Suprapubic skin (tissue), 4 donors: ENCODE results near the gene CISH. TPM values are rescaled to one million over a fixed set of nuclear protein-coding genes. Genes with fewer than 3 reads are reported as not detected.

ENCODE experiments used
- DNase-seq, 2 donors: peaks; one replicate each; pipeline ENCODE4 v3.0.0-alpha.2; 2019; ENCODE audit warnings: low spot score in 2 of 2
- H3K27ac ChIP-seq: fragments of 200-600 bp; sonication (generic); one replicate; pipeline ENCODE4 v1.5.1; 2019
- H3K27me3 ChIP-seq: fragments of 200-600 bp; sonication (generic); one replicate; pipeline ENCODE4 v1.5.1; 2019
- H3K36me3 ChIP-seq: fragments of 200-600 bp; sonication (generic); one replicate; pipeline ENCODE4 v1.5.1; 2019
- H3K4me1 ChIP-seq: fragments of 200-600 bp; sonication (generic); one replicate; pipeline ENCODE4 v1.5.1; 2019
- H3K4me3 ChIP-seq: fragments of 200-600 bp; sonication (generic); one replicate; pipeline ENCODE4 v1.5.1; 2019; ENCODE audit warnings: mild to moderate bottlenecking
- H3K9me3 ChIP-seq: fragments of 200-600 bp; sonication (generic); one replicate; pipeline ENCODE4 v1.5.1; 2019
- CTCF ChIP-seq, 2 donors: fragments of 200-600 bp in 1 of 2; fragments of 450-650 bp in 1 of 2; sonication (generic) in 1 of 2; IDR thresholded peaks; one replicate each; pipeline ENCODE4 v1.5.1; 2016 to 2019; ENCODE audit warnings: antibody characterized with exemption in 2 of 2, mild to moderate bottlenecking in 1 of 2, moderate library complexity in 1 of 2
- EP300 ChIP-seq: sonication (generic); formaldehyde crosslinking; IDR thresholded peaks from one replicate; pipeline ENCODE4 v1.6.1; 2017; ENCODE audit warnings: antibody characterized with exemption
- POLR2A ChIP-seq, 2 donors: fragments of 450-650 bp; IDR thresholded peaks; one replicate each; pipeline ENCODE4 v1.6.1; 2017; ENCODE audit warnings: antibody characterized with exemption in 2 of 2, mild to moderate bottlenecking in 2 of 2, moderate library complexity in 2 of 2
- POLR2AphosphoS5 ChIP-seq, 3 donors: sonication (generic); formaldehyde crosslinking; IDR thresholded peaks; one replicate each; pipeline ENCODE4 v1.6.1; 2017; ENCODE audit warnings: antibody characterized with exemption in 3 of 3
- WGBS: methylation state at CpG from one replicate; pipeline ENCODE4 v1.1.5; 2018; 5-methylcytosine and 5-hydroxymethylcytosine counted together
- total RNA-seq, 4 donors: library from RNA; depleted of rRNA; stranded (reverse); fragments of >200 nt; gene quantifications; one replicate each; pipeline ENCODE4 v1.1.0, GENCODE V29; 2016

Gene CISH
- total RNA-seq, 4 donors from 2014 or later = 12.8 to 20.5 (median 14.7) TPM

- H3K27me3 ChIP-seq = no peaks in the 10 kb centered on the region
- DNase-seq = no peak
- 46% methylated on average over 13 of the region's 14 CpGs for WGBS
- peaks cover 99% of the 10 kb centered on the region for H3K4me1 ChIP-seq
- no peaks in the 10 kb centered on the region for H3K9me3 ChIP-seq
- H3K27ac ChIP-seq = peak overlapping the region; percentile 97
- H3K4me3 ChIP-seq = no peak overlapping the region
- TF ChIP-seq POLR2AphosphoS5 (IDR thresholded peaks at IDR 0.05) = no peak
- no peak for TF ChIP-seq EP300
- no peak for TF ChIP-seq CTCF (IDR thresholded peaks at IDR 0.05)
- H3K36me3 ChIP-seq = peaks cover 19% of the 10 kb centered on the region
Observed at GRCh38 chr3:50604628-50605588, 6.7 kb downstream of the CISH start.

- no peaks in the 10 kb centered on the region for H3K27me3 ChIP-seq
- WGBS = 70% methylated on average over 5 of the region's 5 CpGs
- no peak for DNase-seq
- peaks cover 19% of the 10 kb centered on the region for H3K36me3 ChIP-seq
- H3K4me1 ChIP-seq = peaks cover 97% of the 10 kb centered on the region
- no peak for TF ChIP-seq POLR2A (IDR thresholded peaks at IDR 0.05)
- TF ChIP-seq EP300 = no peak
- no peak for TF ChIP-seq CTCF (IDR thresholded peaks at IDR 0.05)
- TF ChIP-seq POLR2AphosphoS5 (IDR thresholded peaks at IDR 0.05) = no peak
- no peak overlapping the region for H3K4me3 ChIP-seq
- H3K9me3 ChIP-seq = no peaks in the 10 kb centered on the region
- H3K27ac ChIP-seq = peak overlapping the region; percentile 97
Observed at GRCh38 chr3:50604110-50604621, 7.4 kb downstream of the CISH start.

- no peak for TF ChIP-seq CTCF (IDR thresholded peaks at IDR 0.05)
- H3K4me1 ChIP-seq = peaks cover 92% of the 10 kb centered on the region
- peak overlapping the region; percentile 97 for H3K27ac ChIP-seq
- WGBS = 87% methylated on average over 3 of the region's 4 CpGs
- H3K36me3 ChIP-seq = peaks cover 19% of the 10 kb centered on the region
- H3K4me3 ChIP-seq = no peak overlapping the region
- H3K27me3 ChIP-seq = no peaks in the 10 kb centered on the region
- no peak for DNase-seq
- no peaks in the 10 kb centered on the region for H3K9me3 ChIP-seq
Observed at GRCh38 chr3:50603261-50604109, 8.1 kb downstream of the CISH start.

GRCh38 chr3:50602595-50603191 lies 8.9 kb downstream of the CISH start:
- no peak overlapping the region for H3K4me3 ChIP-seq
- 58% methylated on average over 4 of the region's 9 CpGs for WGBS
- no peak for DNase-seq

GRCh38 chr3:50600841-50601591 lies 10.6 kb downstream of the CISH start:
- Histone ChIP-seq H3K36me3 (no peaks in the 10 kb centered on the region), H3K9me3 (no peaks in the 10 kb centered on the region), H3K4me3 (peak overlapping the region; percentile 30), H3K27ac (peak overlapping the region; percentile 97), H3K4me1 (peaks cover 73% of the 10 kb centered on the region), H3K27me3 (no peaks in the 10 kb centered on the region)
- WGBS = 6% methylated on average over 7 of the region's 14 CpGs
- peak; percentile 97 for DNase-seq
- TF ChIP-seq POLR2A (IDR thresholded peaks at IDR 0.05) = no peak
- peak in 2 of 3 donors; percentile 95 to 96 for TF ChIP-seq POLR2AphosphoS5 (IDR thresholded peaks at IDR 0.05)

More at GRCh38 chr3:50602595-50603191, 8.9 kb downstream of the CISH start:
- Histone ChIP-seq H3K27me3 (no peaks in the 10 kb centered on the region), H3K9me3 (no peaks in the 10 kb centered on the region), H3K27ac (peak overlapping the region; percentile 97), H3K4me1 (peaks cover 90% of the 10 kb centered on the region), H3K36me3 (peaks cover 12% of the 10 kb centered on the region)
- TF ChIP-seq POLR2AphosphoS5 (IDR thresholded peaks at IDR 0.05) (peak in 1 of 3 donors; percentile 15), EP300 (no peak)
